ENCODE results near the gene JMJD6. TPM values are rescaled to one million over a fixed set of nuclear protein-coding genes. Genes with fewer than 3 reads are reported as not detected.

Gene JMJD6
- total RNA-seq, 1 donor from 2014 or later = 29.6 TPM

GRCh38 chr17:76707985-76708807 is 18.2 kb downstream of the JMJD6 start:
- Histone ChIP-seq H3K36me3 (peaks cover 5% of the 10 kb centered on the region), H3K4me1 (peaks cover 38% of the 10 kb centered on the region), H3K27me3 (ENCODE audit: low read depth) (no peaks in the 10 kb centered on the region), H3K9me3 (no peaks in the 10 kb centered on the region), H3K4me3 (peak overlapping the region; percentile 74), H3K27ac (peak overlapping the region; percentile 86)
- intact Hi-C loops (cut with DNase I) = no loop called here
- DNase-seq (no peak), ATAC-seq (no peak)
- TF ChIP-seq CTCF (IDR thresholded peaks at IDR 0.05) = peak; percentile 16

DNA sequence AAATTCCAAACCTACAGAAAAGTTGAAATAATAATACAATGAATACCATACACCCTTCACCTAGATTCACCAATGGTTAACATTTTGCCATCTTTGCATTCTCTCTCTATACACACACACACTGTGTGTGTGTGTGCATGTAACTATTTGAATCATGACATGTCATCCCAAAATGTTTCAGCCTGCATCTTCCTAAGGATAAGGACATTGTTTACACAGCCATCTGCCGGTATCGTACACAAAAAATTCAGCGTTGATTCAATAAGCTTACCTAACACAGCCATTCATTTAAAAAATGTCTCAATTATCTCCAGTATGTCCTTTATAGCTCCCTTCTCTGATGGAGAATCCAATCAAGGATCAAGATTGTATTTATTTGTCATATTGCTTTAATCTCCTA is 19.6 kb downstream of the JMJD6 start:
- no peaks in the 10 kb centered on the region for H3K36me3 ChIP-seq
- no peak for TF ChIP-seq CTCF (IDR thresholded peaks at IDR 0.05)
- no peaks in the 10 kb centered on the region for H3K27me3 ChIP-seq (ENCODE audit: low read depth)
- ATAC-seq (no peak), DNase-seq (no peak)
- H3K4me1 ChIP-seq = peaks cover 38% of the 10 kb centered on the region
- H3K4me3 ChIP-seq = no peak overlapping the region
- no peaks in the 10 kb centered on the region for H3K9me3 ChIP-seq
- intact Hi-C loops (cut with DNase I) = no loop called here
- no peak overlapping the region for H3K27ac ChIP-seq

DNA sequence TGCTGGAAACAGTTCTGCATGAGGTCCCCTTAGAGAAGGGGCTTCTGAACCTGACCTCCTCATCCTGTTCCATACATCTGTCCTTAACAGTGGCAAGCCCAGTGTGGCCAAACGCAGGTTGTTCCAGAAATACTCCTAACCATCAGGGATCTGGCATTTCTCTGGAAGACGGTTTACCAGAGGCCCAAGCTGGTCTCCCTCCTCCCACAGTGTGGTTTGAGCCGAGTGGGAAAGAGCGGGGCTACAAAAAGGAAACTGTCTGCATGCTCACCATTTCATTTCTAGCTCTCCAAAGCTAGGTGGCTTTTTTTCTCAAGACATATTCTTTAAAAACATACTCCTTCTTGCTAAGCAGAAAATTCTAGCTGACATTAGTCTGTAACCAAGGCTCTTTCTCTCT is 21.6 kb downstream of the JMJD6 start:
- DNase-seq (no peak), ATAC-seq (no peak)
- no peak overlapping the region for H3K27ac ChIP-seq

DNA sequence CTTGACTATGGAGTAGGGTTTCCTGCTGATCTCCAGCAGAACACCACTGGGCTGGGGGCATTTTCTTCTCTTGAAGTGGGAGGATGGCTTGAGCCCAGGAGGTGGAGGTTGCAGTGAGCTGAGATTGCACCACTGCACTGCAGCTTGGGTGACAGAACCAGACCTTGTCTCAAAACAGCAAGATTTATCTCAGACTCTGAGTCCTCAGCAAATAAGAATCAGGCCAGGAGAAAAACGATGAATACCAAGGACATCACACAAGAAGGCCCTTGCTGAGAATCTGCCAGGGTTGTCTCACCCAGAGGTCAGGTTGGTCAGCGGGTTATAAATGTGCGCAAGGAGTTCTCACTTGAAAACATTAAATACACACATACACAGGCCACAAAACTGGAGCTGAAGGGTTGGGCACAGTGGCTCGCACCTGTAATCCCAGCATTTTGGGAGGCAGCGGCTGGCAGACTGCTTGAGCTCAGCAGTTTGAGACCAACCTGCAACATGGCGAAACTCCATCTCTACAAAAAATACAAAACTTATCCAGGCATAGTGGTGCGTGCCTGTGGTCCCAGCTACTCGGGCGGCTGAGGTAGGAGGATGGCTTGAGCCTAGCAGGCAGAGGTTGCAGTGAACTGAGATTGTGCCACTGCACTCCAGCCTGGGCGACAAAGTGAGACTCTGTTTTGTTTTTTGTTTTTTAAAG is 23.3 kb downstream of the JMJD6 start:
- no peak overlapping the region for H3K27ac ChIP-seq
- no peak overlapping the region for H3K4me3 ChIP-seq
- H3K9me3 ChIP-seq = no peaks in the 10 kb centered on the region
- TF ChIP-seq CTCF (IDR thresholded peaks at IDR 0.05) = no peak
- ATAC-seq (no peak), DNase-seq (no peak)
- H3K4me1 ChIP-seq = peaks cover 53% of the 10 kb centered on the region
- no peaks in the 10 kb centered on the region for H3K27me3 ChIP-seq (ENCODE audit: low read depth)
- H3K36me3 ChIP-seq = no peaks in the 10 kb centered on the region
- intact Hi-C loops (cut with DNase I) = no loop called here

More for the DNA sequence above, 21.6 kb downstream of the JMJD6 start:
- Histone ChIP-seq H3K4me1 (peaks cover 49% of the 10 kb centered on the region), H3K4me3 (no peak overlapping the region), H3K27me3 (ENCODE audit: low read depth) (no peaks in the 10 kb centered on the region), H3K36me3 (no peaks in the 10 kb centered on the region), H3K9me3 (no peaks in the 10 kb centered on the region)
- TF ChIP-seq CTCF (IDR thresholded peaks at IDR 0.05) = no peak
- intact Hi-C loops (cut with DNase I) = no loop called here

DNA sequence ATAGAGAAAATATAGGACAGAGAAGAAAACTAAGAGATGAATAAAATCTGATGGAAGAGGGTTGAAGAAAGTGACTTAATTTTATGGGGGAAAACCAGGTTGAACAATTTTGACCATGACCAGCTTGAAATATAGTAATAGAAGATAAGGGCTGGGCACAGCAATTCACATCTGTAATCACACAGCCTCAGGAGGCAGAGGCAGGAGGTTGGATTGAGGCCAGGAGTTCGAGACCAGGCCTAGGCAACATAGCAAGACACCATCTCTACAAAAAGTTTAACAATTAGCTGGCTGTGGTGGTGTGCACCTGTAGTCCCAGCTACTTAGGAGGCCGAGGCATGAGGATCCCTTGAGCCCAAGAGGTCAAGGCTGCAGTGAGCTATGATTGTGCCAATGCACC is 24.3 kb downstream of the JMJD6 start:
- intact Hi-C loops (cut with DNase I) = no loop called here
- no peak for ATAC-seq
- no peaks in the 10 kb centered on the region for H3K27me3 ChIP-seq (ENCODE audit: low read depth)
- H3K4me3 ChIP-seq = no peak overlapping the region
- peaks cover 53% of the 10 kb centered on the region for H3K4me1 ChIP-seq
- TF ChIP-seq CTCF (IDR thresholded peaks at IDR 0.05) = no peak
- no peaks in the 10 kb centered on the region for H3K9me3 ChIP-seq
- no peaks in the 10 kb centered on the region for H3K36me3 ChIP-seq
- no peak for DNase-seq
- peak overlapping the region; percentile 88 for H3K27ac ChIP-seq
